AG09319 (cell line): ENCODE data around the gene THADA.

Source experiments
- DNase-seq: peaks from one replicate; pipeline ENCODE4 v3.0.0-alpha.2; 2010; ENCODE audit warnings: low read depth; ENCODE audit errors: extremely low read depth
- TF ChIP-seq, protein P1 (sequence below): IDR thresholded peaks from 2 replicates; pipeline ENCODE4 v1.5.1; 2011; ENCODE audit warnings: low read depth, mild to moderate bottlenecking, inconsistent platforms, low read length, moderate library complexity

The THADA gene

GRCh38 chr2:43368483-43369385 lies 227.1 kb downstream of the THADA start:
- TF ChIP-seq, protein P1, sequence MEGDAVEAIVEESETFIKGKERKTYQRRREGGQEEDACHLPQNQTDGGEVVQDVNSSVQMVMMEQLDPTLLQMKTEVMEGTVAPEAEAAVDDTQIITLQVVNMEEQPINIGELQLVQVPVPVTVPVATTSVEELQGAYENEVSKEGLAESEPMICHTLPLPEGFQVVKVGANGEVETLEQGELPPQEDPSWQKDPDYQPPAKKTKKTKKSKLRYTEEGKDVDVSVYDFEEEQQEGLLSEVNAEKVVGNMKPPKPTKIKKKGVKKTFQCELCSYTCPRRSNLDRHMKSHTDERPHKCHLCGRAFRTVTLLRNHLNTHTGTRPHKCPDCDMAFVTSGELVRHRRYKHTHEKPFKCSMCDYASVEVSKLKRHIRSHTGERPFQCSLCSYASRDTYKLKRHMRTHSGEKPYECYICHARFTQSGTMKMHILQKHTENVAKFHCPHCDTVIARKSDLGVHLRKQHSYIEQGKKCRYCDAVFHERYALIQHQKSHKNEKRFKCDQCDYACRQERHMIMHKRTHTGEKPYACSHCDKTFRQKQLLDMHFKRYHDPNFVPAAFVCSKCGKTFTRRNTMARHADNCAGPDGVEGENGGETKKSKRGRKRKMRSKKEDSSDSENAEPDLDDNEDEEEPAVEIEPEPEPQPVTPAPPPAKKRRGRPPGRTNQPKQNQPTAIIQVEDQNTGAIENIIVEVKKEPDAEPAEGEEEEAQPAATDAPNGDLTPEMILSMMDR, result no peak

GRCh38 chr2:43367012-43367782 lies 228.6 kb downstream of the THADA start:
- TF ChIP-seq, protein P1, result no peak
- DNase-seq, result no peak

More at GRCh38 chr2:43368483-43369385, 227.1 kb downstream of the THADA start:
- DNase-seq, result no peak

DNA sequence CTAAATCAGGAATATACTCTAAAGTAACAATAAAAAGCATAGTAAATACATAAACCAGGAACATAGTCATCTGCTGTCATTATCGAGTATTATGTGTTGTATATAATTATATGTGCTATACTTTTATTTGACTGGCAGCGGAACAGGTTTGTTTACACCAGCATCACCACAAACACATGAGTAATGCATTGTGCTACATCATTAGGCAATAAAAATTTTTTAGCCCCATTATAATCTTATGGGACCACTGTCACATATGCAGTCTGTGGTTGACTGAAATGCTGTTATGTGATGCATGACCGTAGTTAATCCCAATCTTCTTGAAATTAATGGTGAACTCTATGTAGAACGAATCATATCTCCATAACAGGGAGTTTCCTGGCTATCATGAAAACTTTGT lies 232.7 kb downstream of the THADA start:
- TF ChIP-seq, protein P1, result no peak

GRCh38 chr2:43361286-43361685 lies 234.6 kb downstream of the THADA start:
- no peak for DNase-seq
- TF ChIP-seq, protein P1, result no peak

More for the DNA sequence above, 232.7 kb downstream of the THADA start:
- DNase-seq, result no peak

DNA sequence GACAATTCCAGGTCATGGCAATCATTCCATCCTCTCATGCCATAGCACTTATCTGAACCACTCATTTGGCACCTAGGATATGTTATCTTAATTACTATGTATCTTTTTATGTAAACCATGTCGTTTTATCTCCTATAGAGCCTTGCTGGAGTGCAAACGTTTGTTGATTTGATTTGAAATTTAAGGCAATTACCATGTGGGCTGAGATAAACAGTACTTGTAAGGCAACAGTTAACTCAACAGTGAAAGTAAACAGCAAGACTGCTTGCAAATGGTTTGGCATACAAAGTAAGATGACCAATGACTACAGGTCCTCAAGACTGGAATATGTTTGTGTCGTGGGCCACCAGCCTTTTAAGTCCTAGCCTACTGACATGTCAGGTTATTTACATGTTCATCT lies 235.7 kb downstream of the THADA start:
- TF ChIP-seq, protein P1, result no peak
- DNase-seq, result no peak

GRCh38 chr2:43358410-43359201 lies 237.2 kb downstream of the THADA start:
- no peak for DNase-seq
- TF ChIP-seq, protein P1, result no peak
